ENCODE results near the gene TGFA. TPM values are rescaled to one million over a fixed set of nuclear protein-coding genes. Genes with fewer than 3 reads are reported as not detected.
A peak's percentile ranks its signal among the peaks of the same experiment; 100 is the strongest.

Gene TGFA
- total RNA-seq, 1 experiment from 2014 or later = 1.7 TPM

GRCh38 chr2:70505613-70506391 lies 47.8 kb downstream of the TGFA start:
- no peak overlapping the region for H3K4me3 ChIP-seq (ENCODE audit: low read depth in 2 of 2, low read length in 2 of 2)
- intact Hi-C loops (cut with micrococcal nuclease; ENCODE audit: unreplicated experiment) (no loop called here), in situ Hi-C loops (cut with HindIII; ENCODE audit: low pct_unique_long_range_greater_than_20kb, low sequenced_read_pairs) (no loop called here)
- H3K27me3 ChIP-seq (ENCODE audit: control insufficient read depth, insufficient read depth, low read length) = peaks cover 2% of the 10 kb centered on the region; the same call in 1 of the 2 replicates
- no peaks in the 10 kb centered on the region for H3K4me1 ChIP-seq (ENCODE audit: control insufficient read depth, insufficient read depth, low read length)
- BruUV-seq (replicated peaks) = no TSS peak
- no peak overlapping the region for H3K27ac ChIP-seq (ENCODE audit: low read length)
- no peak for TF ChIP-seq TCF7L2 (IDR thresholded peaks at IDR 0.05; ENCODE audit: low read depth, low read length)
- 0 out of 2 replicates have a peak, but pooled peaks have one; percentile 16 for TF ChIP-seq CTCF (IDR thresholded peaks at IDR 0.05)
- ChIA-PET CTCF (no interaction called here), POLR2A (no interaction called here)
- DNase-seq (ENCODE audit: low read depth, low spot score) (no peak), ATAC-seq (no peak)
- H3K36me3 ChIP-seq (ENCODE audit: control insufficient read depth, insufficient read depth, low read length) = no peaks in the 10 kb centered on the region
- no peaks in the 10 kb centered on the region for H3K9me3 ChIP-seq (ENCODE audit: control insufficient read depth, insufficient read depth, low read depth, low read length)

- Histone ChIP-seq H3K9me3 (ENCODE audit: control insufficient read depth, insufficient read depth, low read depth, low read length) (no peaks in the 10 kb centered on the region), H3K4me3 (ENCODE audit: low read depth in 2 of 2, low read length in 2 of 2) (no peak overlapping the region), H3K4me1 (ENCODE audit: control insufficient read depth, insufficient read depth, low read length) (no peaks in the 10 kb centered on the region), H3K27ac (ENCODE audit: low read length) (no peak overlapping the region), H3K36me3 (ENCODE audit: control insufficient read depth, insufficient read depth, low read length) (no peaks in the 10 kb centered on the region), H3K27me3 (ENCODE audit: control insufficient read depth, insufficient read depth, low read length) (peaks cover 2% of the 10 kb centered on the region; the same call in 1 of the 2 replicates)
- no TSS peak for BruUV-seq (replicated peaks)
- in situ Hi-C loops (cut with HindIII; ENCODE audit: low pct_unique_long_range_greater_than_20kb, low sequenced_read_pairs) = no loop called here
- CTCF ChIA-PET = no interaction called here
- ATAC-seq = no peak
- intact Hi-C loops (cut with micrococcal nuclease; ENCODE audit: unreplicated experiment) = no loop called here
- TF ChIP-seq POLR2AphosphoS5 (IDR thresholded peaks at IDR 0.05; ENCODE audit: low read depth, low read length) (no peak), CTCF (IDR thresholded peaks at IDR 0.05) (no peak), REST (IDR thresholded peaks at IDR 0.05; ENCODE audit: insufficient read depth in 1 of 2, low read depth in 2 of 2, low read length in 1 of 2) (no peak), SIN3A (IDR thresholded peaks at IDR 0.05; ENCODE audit: borderline replicate concordance, insufficient read depth, low read depth, low read length) (no peak), TCF7L2 (IDR thresholded peaks at IDR 0.05; ENCODE audit: low read depth, low read length) (no peak)
- DNase-seq (ENCODE audit: low read depth, low spot score) = no peak
- POLR2A ChIA-PET = no interaction called here
Measured at GRCh38 chr2:70504750-70505149, 48.9 kb downstream of the TGFA start.
